K562 (cell line): ENCODE results near the gene BRAF. TPM values are rescaled to one million over a fixed set of nuclear protein-coding genes. Genes with fewer than 3 reads are reported as not detected.

Experiments
- CEBPB ChIP-seq: fragments of 450-650 bp; IDR thresholded peaks from 2 replicates; pipeline ENCODE4 v1.6.1; 2016; ENCODE audit warnings: missing genetic modification characterization, missing compliant biosample characterization
- DDX20 ChIP-seq: fragments of 450-650 bp; IDR thresholded peaks from 2 replicates; pipeline ENCODE4 v1.6.1; 2016; ENCODE audit warnings: missing genetic modification characterization, low read depth, mild to moderate bottlenecking, missing compliant biosample characterization, moderate library complexity
- GABPA ChIP-seq: fragments of 200-800 bp; sonication (Bioruptor generic); conservative IDR thresholded peaks from 2 replicates; pipeline ENCODE4 v1.6.1; 2016; ENCODE audit warnings: low read depth, missing genetic modification characterization, missing compliant biosample characterization
- GATAD2A ChIP-seq: fragments of 450-650 bp; IDR thresholded peaks from 2 replicates; pipeline ENCODE4 v1.6.1; 2017
- GATAD2B ChIP-seq: fragments of 450-650 bp; IDR thresholded peaks from 2 replicates; pipeline ENCODE4 v1.6.1; 2017; ENCODE audit warnings: mild to moderate bottlenecking, borderline replicate concordance
- NELFE ChIP-seq: IDR thresholded peaks from 2 replicates; pipeline ENCODE4 v1.6.1; 2011; ENCODE audit warnings: mild to moderate bottlenecking; ENCODE audit not compliant: insufficient read depth, insufficient read length
- POLR2G ChIP-seq: fragments of 200-400 bp; formaldehyde crosslinking; IDR thresholded peaks from 2 replicates; pipeline ENCODE4 v1.6.1; 2017; ENCODE audit warnings: low read depth, mild to moderate bottlenecking, antibody characterized with exemption, low read length, moderate library complexity
- PREB ChIP-seq: sonication (generic); formaldehyde crosslinking; IDR thresholded peaks from 2 replicates; pipeline ENCODE4 v1.8.1; 2023; ENCODE audit warnings: mild to moderate bottlenecking, missing genetic modification reagents
- SREBF1 ChIP-seq: fragments of 150-350 bp; IDR thresholded peaks from 2 replicates; pipeline ENCODE4 v1.6.1; 2014; ENCODE audit warnings: antibody characterized with exemption, low read depth, low read length, borderline replicate concordance
- TOE1 ChIP-seq, 2 experiments: fragments of 450-650 bp in 1 of 2; sonication (generic) in 1 of 2; formaldehyde crosslinking in 1 of 2; IDR thresholded peaks; 2 replicates each; pipeline versions ENCODE4 v1.7.1 to v1.8.0; 2016 to 2022; ENCODE audit warnings: borderline replicate concordance in 2 of 2, mild to moderate bottlenecking in 2 of 2, antibody characterized with exemption in 1 of 2, inconsistent platforms in 1 of 2, low read depth in 1 of 2, missing genetic modification reagents in 1 of 2, moderate library complexity in 1 of 2
- ZNF354B ChIP-seq: fragments of 250-450 bp; sonication (Bioruptor Pico); IDR thresholded peaks from 2 replicates; pipeline ENCODE4 v1.4.0; 2020
- ZNF717 ChIP-seq: fragments of 250-450 bp; sonication (Bioruptor Pico); IDR thresholded peaks from 2 replicates; pipeline ENCODE4 v1.5.0; 2021
- ZNF780A ChIP-seq: fragments of 250-450 bp; sonication (Bioruptor Pico); IDR thresholded peaks from 2 replicates; pipeline ENCODE4 v1.5.0; 2021; ENCODE audit warnings: mild to moderate bottlenecking
- ZZZ3 ChIP-seq: fragments of 450-650 bp; IDR thresholded peaks from 2 replicates; pipeline ENCODE4 v1.6.1; 2016; ENCODE audit warnings: antibody characterized with exemption, mild to moderate bottlenecking, moderate library complexity
- polyA plus RNA-seq, 8 experiments: library from polyadenylated mRNA; depleted of rRNA in 4 of 8; stranded (reverse) in 5 of 8; unstranded in 3 of 8; fragments of >200 nt; fragmentation: Nextera tagmentation in 2 of 8; fragmentation: Illumina TruSeq in 1 of 8; extraction: Ambion mirVana in 2 of 8; extraction: Trizol in 1 of 8; gene quantifications; 2 replicates each; pipeline versions ENCODE4 v1.2.1 to v1.2.3, GENCODE V29; 2011 to 2014; ENCODE audit warnings: inconsistent platforms in 1 of 8, missing spikeins in 1 of 8
- total RNA-seq, 7 experiments: library from RNA; depleted of rRNA in 6 of 7; stranded (reverse); fragments of >200 nt in 6 of 7; fragmentation: Illumina TruSeq in 2 of 7; extraction: Trizol in 2 of 7; gene quantifications; 2 replicates each; pipeline versions ENCODE4 v1.2.1 to v1.2.3, GENCODE V29; 2011 to 2021; ENCODE audit warnings: low replicate concordance in 1 of 7
- TF ChIP-seq, protein P1 (sequence below): fragments of 450-650 bp; IDR thresholded peaks from 2 replicates; pipeline ENCODE4 v1.6.1; 2016; ENCODE audit warnings: low read depth
- TF ChIP-seq, protein P2 (sequence below): fragments of 250-450 bp; sonication (Bioruptor Pico); IDR thresholded peaks from 2 replicates; pipeline ENCODE4 v1.4.0; 2020; ENCODE audit warnings: mild to moderate bottlenecking
- TF ChIP-seq, protein P3 (sequence below): fragments of 250-450 bp; sonication (Bioruptor Pico); IDR thresholded peaks from 2 replicates; pipeline ENCODE4 v1.8.0; 2022; ENCODE audit warnings: inconsistent platforms

Gene BRAF
- total and polyA plus RNA-seq, 9 of the 15 experiments (the other 6 are each of a cell fraction or from before 2014, with no cell fraction given), result 3.6 to 38.3 (median 21.9) TPM

DNA sequence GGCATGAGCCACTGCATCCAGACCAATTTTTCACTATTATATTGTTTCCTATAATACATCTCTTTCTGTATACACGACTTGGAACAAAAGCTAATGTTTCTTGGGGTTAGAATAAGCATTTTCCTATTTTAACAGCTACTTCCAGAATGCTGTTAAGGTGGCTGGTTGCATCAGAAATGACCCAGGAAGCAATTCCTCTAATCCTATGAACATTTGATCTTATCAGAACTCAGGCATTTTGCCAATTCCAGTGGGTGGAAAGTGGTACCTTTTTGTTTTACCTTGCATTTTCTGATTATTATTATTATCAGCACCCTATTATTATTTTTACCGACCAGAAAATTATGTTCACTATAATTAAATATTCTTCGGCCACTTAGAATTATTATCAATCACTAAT lies 154.9 kb downstream of the BRAF start (continued):
- TF ChIP-seq, protein P1, sequence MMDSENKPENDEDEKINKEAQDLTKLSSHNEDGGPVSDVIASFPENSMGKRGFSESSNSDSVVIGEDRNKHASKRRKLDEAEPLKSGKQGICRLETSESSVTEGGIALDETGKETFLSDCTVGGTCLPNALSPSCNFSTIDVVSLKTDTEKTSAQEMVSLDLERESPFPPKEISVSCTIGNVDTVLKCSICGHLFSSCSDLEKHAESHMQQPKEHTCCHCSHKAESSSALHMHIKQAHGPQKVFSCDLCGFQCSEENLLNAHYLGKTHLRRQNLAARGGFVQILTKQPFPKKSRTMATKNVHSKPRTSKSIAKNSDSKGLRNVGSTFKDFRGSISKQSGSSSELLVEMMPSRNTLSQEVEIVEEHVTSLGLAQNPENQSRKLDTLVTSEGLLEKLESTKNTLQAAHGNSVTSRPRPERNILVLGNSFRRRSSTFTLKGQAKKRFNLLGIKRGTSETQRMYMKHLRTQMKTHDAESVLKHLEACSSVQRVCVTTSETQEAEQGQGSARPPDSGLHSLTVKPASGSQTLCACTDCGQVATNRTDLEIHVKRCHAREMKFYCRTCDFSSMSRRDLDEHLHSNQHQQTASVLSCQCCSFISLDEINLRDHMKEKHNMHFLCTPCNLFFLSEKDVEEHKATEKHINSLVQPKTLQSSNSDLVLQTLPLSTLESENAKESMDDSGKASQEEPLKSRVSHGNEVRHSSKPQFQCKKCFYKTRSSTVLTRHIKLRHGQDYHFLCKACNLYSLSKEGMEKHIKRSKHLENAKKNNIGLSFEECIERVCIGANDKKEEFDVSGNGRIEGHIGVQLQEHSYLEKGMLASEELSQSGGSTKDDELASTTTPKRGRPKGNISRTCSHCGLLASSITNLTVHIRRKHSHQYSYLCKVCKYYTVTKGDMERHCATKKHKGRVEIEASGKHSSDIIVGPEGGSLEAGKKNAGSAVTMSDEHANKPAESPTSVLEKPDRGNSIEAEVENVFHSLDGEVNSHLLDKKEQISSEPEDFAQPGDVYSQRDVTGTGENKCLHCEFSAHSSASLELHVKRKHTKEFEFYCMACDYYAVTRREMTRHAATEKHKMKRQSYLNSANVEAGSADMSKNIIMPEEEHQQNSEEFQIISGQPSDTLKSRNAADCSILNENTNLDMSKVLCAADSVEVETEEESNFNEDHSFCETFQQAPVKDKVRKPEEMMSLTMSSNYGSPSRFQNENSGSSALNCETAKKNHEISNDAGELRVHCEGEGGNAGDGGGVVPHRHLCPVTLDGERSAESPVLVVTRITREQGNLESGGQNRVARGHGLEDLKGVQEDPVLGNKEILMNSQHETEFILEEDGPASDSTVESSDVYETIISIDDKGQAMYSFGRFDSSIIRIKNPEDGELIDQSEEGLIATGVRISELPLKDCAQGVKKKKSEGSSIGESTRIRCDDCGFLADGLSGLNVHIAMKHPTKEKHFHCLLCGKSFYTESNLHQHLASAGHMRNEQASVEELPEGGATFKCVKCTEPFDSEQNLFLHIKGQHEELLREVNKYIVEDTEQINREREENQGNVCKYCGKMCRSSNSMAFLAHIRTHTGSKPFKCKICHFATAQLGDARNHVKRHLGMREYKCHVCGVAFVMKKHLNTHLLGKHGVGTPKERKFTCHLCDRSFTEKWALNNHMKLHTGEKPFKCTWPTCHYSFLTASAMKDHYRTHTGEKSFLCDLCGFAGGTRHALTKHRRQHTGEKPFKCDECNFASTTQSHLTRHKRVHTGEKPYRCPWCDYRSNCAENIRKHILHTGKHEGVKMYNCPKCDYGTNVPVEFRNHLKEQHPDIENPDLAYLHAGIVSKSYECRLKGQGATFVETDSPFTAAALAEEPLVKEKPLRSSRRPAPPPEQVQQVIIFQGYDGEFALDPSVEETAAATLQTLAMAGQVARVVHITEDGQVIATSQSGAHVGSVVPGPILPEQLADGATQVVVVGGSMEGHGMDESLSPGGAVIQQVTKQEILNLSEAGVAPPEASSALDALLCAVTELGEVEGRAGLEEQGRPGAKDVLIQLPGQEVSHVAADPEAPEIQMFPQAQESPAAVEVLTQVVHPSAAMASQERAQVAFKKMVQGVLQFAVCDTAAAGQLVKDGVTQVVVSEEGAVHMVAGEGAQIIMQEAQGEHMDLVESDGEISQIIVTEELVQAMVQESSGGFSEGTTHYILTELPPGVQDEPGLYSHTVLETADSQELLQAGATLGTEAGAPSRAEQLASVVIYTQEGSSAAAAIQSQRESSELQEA, result no peak
- TF ChIP-seq GABPA (tag) (peak; percentile 68; the same call in 1 of the 2 replicates), GATAD2B (no peak), NELFE (no peak), POLR2G (no peak), TOE1 (IDR thresholded peaks at IDR 0.05; ENCODE audit: borderline replicate concordance) (no peak), TOE1 (CRISPR knock-in tag; IDR thresholded peaks at IDR 0.05; ENCODE audit: borderline replicate concordance, low read depth) (no peak), CEBPB (tag) (no peak), ZNF780A (CRISPR knock-in tag) (no peak), GATAD2A (no peak), PREB (CRISPR knock-in tag) (no peak), ZZZ3 (no peak), ZNF354B (no peak), DDX20 (no peak), ZNF717 (CRISPR knock-in tag) (no peak), SREBF1 (no peak)
- TF ChIP-seq, protein P2, sequence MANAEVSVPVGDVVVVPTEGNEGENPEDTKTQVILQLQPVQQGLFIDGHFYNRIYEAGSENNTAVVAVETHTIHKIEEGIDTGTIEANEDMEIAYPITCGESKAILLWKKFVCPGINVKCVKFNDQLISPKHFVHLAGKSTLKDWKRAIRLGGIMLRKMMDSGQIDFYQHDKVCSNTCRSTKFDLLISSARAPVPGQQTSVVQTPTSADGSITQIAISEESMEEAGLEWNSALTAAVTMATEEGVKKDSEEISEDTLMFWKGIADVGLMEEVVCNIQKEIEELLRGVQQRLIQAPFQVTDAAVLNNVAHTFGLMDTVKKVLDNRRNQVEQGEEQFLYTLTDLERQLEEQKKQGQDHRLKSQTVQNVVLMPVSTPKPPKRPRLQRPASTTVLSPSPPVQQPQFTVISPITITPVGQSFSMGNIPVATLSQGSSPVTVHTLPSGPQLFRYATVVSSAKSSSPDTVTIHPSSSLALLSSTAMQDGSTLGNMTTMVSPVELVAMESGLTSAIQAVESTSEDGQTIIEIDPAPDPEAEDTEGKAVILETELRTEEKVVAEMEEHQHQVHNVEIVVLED (CRISPR knock-in tag), result no peak
- TF ChIP-seq, protein P3, sequence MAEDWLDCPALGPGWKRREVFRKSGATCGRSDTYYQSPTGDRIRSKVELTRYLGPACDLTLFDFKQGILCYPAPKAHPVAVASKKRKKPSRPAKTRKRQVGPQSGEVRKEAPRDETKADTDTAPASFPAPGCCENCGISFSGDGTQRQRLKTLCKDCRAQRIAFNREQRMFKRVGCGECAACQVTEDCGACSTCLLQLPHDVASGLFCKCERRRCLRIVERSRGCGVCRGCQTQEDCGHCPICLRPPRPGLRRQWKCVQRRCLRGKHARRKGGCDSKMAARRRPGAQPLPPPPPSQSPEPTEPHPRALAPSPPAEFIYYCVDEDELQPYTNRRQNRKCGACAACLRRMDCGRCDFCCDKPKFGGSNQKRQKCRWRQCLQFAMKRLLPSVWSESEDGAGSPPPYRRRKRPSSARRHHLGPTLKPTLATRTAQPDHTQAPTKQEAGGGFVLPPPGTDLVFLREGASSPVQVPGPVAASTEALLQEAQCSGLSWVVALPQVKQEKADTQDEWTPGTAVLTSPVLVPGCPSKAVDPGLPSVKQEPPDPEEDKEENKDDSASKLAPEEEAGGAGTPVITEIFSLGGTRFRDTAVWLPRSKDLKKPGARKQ, result no peak
